Mesenchymal stem cell (in vitro differentiated cells and primary cell): ENCODE data around the gene EPO.
"Not testable (repeated sequence)": the region's sequence is repeated elsewhere in the genome, so short reads cannot be mapped to it uniquely, and the experiment has no call there.

ENCODE experiments used
- DNase-seq: peaks from one replicate; pipeline ENCODE4 v3.0.0-alpha.2; 2013
- H2AFZ ChIP-seq: one replicate; pipeline ENCODE4 v1.6.1; 2013; ENCODE audit warnings: low read depth, mild to moderate bottlenecking, control low read depth, inconsistent platforms, low read length, moderate library complexity
- H2AK5ac ChIP-seq: 2 replicates; pipeline ENCODE4 v1.6.1; 2013; ENCODE audit warnings: low read length, moderate library complexity, mild to moderate bottlenecking, inconsistent platforms; ENCODE audit not compliant: severe bottlenecking
- H2BK120ac ChIP-seq: one replicate; pipeline ENCODE4 v1.6.1; 2013; ENCODE audit warnings: low read depth, mild to moderate bottlenecking, inconsistent platforms, low read length, moderate library complexity
- H2BK12ac ChIP-seq, 2 experiments: one replicate each; pipeline ENCODE4 v1.6.1; 2013; ENCODE audit warnings: inconsistent platforms in 2 of 2, low read length in 2 of 2, mild to moderate bottlenecking in 2 of 2, moderate library complexity in 2 of 2, control low read depth in 1 of 2
- H2BK15ac ChIP-seq: one replicate; pipeline ENCODE4 v1.6.1; 2013; ENCODE audit warnings: mild to moderate bottlenecking, low read depth, inconsistent platforms; ENCODE audit not compliant: poor library complexity, severe bottlenecking
- H2BK5ac ChIP-seq: 2 replicates; pipeline ENCODE4 v1.6.1; 2013; ENCODE audit warnings: low read depth, mild to moderate bottlenecking, low read length, control low read depth, inconsistent platforms; ENCODE audit not compliant: poor library complexity, severe bottlenecking
- H3K14ac ChIP-seq, 2 experiments: one replicate each; pipeline ENCODE4 v1.6.1; 2013; ENCODE audit warnings: inconsistent platforms in 2 of 2, low read length in 2 of 2, control low read depth in 1 of 2, mild to moderate bottlenecking in 1 of 2, moderate library complexity in 1 of 2
- H3K18ac ChIP-seq, 2 experiments: one replicate each; pipeline ENCODE4 v1.6.1; 2013; ENCODE audit warnings: inconsistent platforms in 2 of 2, low read length in 2 of 2, control low read depth in 1 of 2, low read depth in 1 of 2, mild to moderate bottlenecking in 1 of 2
- H3K23ac ChIP-seq, 2 experiments: one replicate each; pipeline ENCODE4 v1.6.1; 2013; ENCODE audit warnings: inconsistent platforms in 2 of 2, low read length in 2 of 2, mild to moderate bottlenecking in 2 of 2, moderate library complexity in 2 of 2, control low read depth in 1 of 2
- H3K27ac ChIP-seq: 2 replicates; pipeline ENCODE4 v1.5.1; 2013; ENCODE audit warnings: mild to moderate bottlenecking, moderate library complexity, low read length, control low read depth, inconsistent platforms; ENCODE audit not compliant: poor library complexity, severe bottlenecking
- H3K27me3 ChIP-seq, 2 experiments: 2 replicates each; pipeline versions ENCODE4 v1.6.1 to v1.7.0; 2013; ENCODE audit warnings: low read length in 2 of 2, mild to moderate bottlenecking in 2 of 2, moderate library complexity in 2 of 2, control low read depth in 1 of 2, inconsistent platforms in 1 of 2; ENCODE audit not compliant: control insufficient read depth in 1 of 2, insufficient read depth in 1 of 2
- H3K36me3 ChIP-seq, 2 experiments: 2 replicates each; pipeline versions ENCODE4 v1.6.1 to v1.7.0; 2013; ENCODE audit warnings: low read length in 2 of 2, control low read depth in 1 of 2, inconsistent platforms in 1 of 2, low read depth in 1 of 2, mild to moderate bottlenecking in 1 of 2; ENCODE audit not compliant: insufficient read depth in 2 of 2, control insufficient read depth in 1 of 2
- H3K4ac ChIP-seq, 2 experiments: one replicate each; pipeline ENCODE4 v1.6.1; 2013; ENCODE audit warnings: inconsistent platforms in 2 of 2, low read length in 2 of 2, mild to moderate bottlenecking in 2 of 2, moderate library complexity in 2 of 2, control low read depth in 1 of 2, low read depth in 1 of 2
- H3K4me1 ChIP-seq: 2 replicates; pipeline ENCODE4 v1.6.1; 2013; ENCODE audit warnings: low read depth, low read length, control low read depth; ENCODE audit not compliant: control insufficient read depth, insufficient read depth
- H3K4me2 ChIP-seq: 2 replicates; pipeline ENCODE4 v1.6.1; 2013; ENCODE audit warnings: low read length, mild to moderate bottlenecking, inconsistent platforms; ENCODE audit not compliant: poor library complexity, severe bottlenecking
- H3K4me3 ChIP-seq, 2 experiments: 2 replicates each; pipeline versions ENCODE4 v1.5.1 to v1.7.0; 2013; ENCODE audit warnings: low read length in 2 of 2, mild to moderate bottlenecking in 2 of 2, control low read depth in 1 of 2, low read depth in 1 of 2; ENCODE audit not compliant: insufficient read depth in 1 of 2
- H3K79me1 ChIP-seq: replicated peaks from 2 replicates; pipeline ENCODE4 v1.6.1; 2013; ENCODE audit warnings: mild to moderate bottlenecking, control low read depth, low read length, inconsistent platforms; ENCODE audit not compliant: poor library complexity, severe bottlenecking
- H3K9ac ChIP-seq: 2 replicates; pipeline ENCODE4 v1.7.0; 2013; ENCODE audit warnings: mild to moderate bottlenecking, low read length, moderate library complexity
- H3K9me3 ChIP-seq: 2 replicates; pipeline ENCODE4 v1.7.0; 2013; ENCODE audit warnings: mild to moderate bottlenecking, low read length; ENCODE audit not compliant: control insufficient read depth
- H4K8ac ChIP-seq: one replicate; pipeline ENCODE4 v1.6.1; 2013; ENCODE audit warnings: inconsistent platforms, mild to moderate bottlenecking, low read length, moderate library complexity
- H4K91ac ChIP-seq: one replicate; pipeline ENCODE4 v1.6.1; 2013; ENCODE audit warnings: mild to moderate bottlenecking, low read length, inconsistent platforms
- WGBS: methylation state at CpG from one replicate; pipeline ENCODE4 v1.1.7; 2013; ENCODE audit warnings: mixed read lengths; 5-methylcytosine and 5-hydroxymethylcytosine counted together

The EPO gene

DNA sequence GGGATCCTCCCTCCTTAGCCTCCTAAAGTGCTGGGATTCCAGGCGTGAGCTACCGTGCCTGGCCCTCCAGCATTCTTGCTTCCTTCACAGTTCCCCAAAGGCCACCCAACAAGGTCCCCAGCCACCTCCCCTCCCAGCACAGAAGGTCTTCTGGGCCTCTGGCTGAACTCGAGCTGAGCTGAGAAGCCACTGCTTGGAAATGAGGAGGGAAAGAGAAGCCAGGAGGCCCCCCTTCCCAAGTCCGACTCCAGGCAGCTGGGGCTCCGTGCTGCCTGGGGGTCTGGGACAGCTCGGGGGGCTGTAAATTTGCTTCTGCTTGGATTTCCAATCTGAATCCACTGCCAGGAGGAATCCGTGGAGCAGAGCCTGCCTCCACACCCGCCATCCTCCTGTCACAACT is 5.5 kb upstream of the EPO start:
- H2BK15ac ChIP-seq, result no peak overlapping the region
- no peak overlapping the region for H3K4me2 ChIP-seq
- no peak overlapping the region for H2BK5ac ChIP-seq
- no peak overlapping the region for H3K23ac ChIP-seq
- H3K4ac ChIP-seq, result no peak overlapping the region
- no peak overlapping the region for H2AFZ ChIP-seq
- H2BK12ac ChIP-seq, result no peak overlapping the region
- H3K4me3 ChIP-seq, result no peak overlapping the region
- no peak overlapping the region for H3K9ac ChIP-seq
- no peak overlapping the region for H3K14ac ChIP-seq
- WGBS, result 76% methylated on average over 7 of the region's 8 CpGs
- no peak overlapping the region for H2AK5ac ChIP-seq
- no peak overlapping the region for H4K8ac ChIP-seq
- H3K36me3 ChIP-seq, result no peaks in the 10 kb centered on the region
- H3K4me1 ChIP-seq, result no peaks in the 10 kb centered on the region
- no peak overlapping the region for H4K91ac ChIP-seq
- H3K18ac ChIP-seq, result no peak overlapping the region
- no peak overlapping the region for H3K27ac ChIP-seq
- DNase-seq, result no peak
- H3K27me3 ChIP-seq, result peaks cover 9 to 17% of the 10 kb centered on the region in 2 experiments
- H3K9me3 ChIP-seq, result peaks cover 6% of the 10 kb centered on the region
- H2BK120ac ChIP-seq, result no peak overlapping the region
- H3K79me1 ChIP-seq, result no peaks in the 10 kb centered on the region

DNA sequence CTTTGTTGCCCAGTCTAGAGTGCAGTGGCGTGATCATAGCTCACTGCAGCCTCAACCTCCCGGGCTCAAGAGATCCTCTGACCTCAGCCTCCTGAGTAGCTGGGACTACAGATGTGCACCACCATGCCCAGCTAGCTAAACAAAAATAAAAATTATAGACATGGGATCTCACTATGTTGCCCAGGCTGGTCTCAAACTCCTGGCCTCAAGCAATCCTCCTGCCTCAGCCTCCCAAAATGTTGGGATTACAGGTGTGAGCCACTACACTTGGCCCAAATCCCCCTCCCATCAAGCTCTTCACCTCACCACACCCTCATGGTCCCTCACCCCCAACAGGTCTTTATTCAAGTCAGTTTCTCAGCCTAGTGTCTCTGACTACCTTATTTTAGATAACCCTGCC is 3.2 kb upstream of the EPO start:
- H2BK120ac ChIP-seq, H4K8ac ChIP-seq, H3K4me3 ChIP-seq, H4K91ac ChIP-seq, H3K14ac ChIP-seq, H2AK5ac ChIP-seq, H3K4ac ChIP-seq, H2AFZ ChIP-seq, DNase-seq, H3K27ac ChIP-seq, H3K9ac ChIP-seq, H2BK12ac ChIP-seq, H3K9me3 ChIP-seq, H3K23ac ChIP-seq, H3K79me1 ChIP-seq, H2BK5ac ChIP-seq, H3K4me2 ChIP-seq, H3K4me1 ChIP-seq, H3K36me3 ChIP-seq, H3K18ac ChIP-seq, H2BK15ac ChIP-seq: not testable (repeated sequence)
- peaks cover 27 to 39% of the 10 kb centered on the region in 2 experiments for H3K27me3 ChIP-seq
- WGBS, result 89% methylated on average over 2 of the region's 2 CpGs

DNA sequence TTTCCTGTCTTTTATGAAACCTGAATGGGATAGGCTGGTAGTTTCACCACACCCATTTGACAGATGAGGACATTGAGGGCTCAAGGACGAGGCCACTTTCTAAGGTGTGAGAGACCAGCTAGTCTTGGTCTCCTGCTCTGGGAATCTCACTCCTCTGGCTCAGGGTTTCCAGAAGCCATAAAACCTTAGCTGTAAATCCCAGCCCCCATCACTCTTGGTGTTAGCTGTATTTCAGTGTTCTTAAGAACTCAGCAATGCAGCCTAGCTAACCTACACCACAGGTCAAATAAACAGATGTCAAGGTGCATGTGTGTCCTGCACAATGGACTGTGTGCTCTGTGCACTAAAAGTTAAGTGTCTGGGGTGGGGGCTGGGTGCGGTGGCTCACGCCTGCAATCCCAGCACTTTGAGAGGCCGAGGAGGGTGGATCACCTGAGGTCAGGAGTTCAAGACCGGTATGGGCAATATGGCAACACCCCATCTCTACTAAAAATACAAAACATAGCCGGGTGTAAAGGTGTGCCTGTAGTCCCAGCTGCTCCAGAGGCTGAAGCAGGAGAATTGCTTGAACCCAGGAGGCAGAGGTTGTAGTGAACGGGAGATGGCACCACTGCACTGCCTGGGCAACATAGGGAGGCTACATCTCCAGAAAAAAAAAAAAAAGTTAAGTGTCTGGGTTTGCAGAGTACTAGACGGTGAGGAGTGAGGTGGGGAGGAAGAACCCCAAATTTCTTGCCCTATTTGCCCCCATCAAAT is 567 bp upstream of the EPO start:
- no peak overlapping the region for H2BK12ac ChIP-seq
- peaks cover 45 to 62% of the 10 kb centered on the region in 2 experiments for H3K27me3 ChIP-seq
- no peak overlapping the region for H3K14ac ChIP-seq
- peaks cover 8% of the 10 kb centered on the region for H3K4me1 ChIP-seq
- no peak overlapping the region for H3K4ac ChIP-seq
- no peak overlapping the region for H3K27ac ChIP-seq
- H3K4me2 ChIP-seq, result no peak overlapping the region
- 76% methylated on average over 6 of the region's 8 CpGs for WGBS
- H3K9me3 ChIP-seq, result peaks cover 6% of the 10 kb centered on the region
- no peak overlapping the region for H2AK5ac ChIP-seq
- no peak overlapping the region for H3K18ac ChIP-seq
- DNase-seq, result peak; percentile 32
- peaks cover 0 to 3% of the 10 kb centered on the region in 2 experiments for H3K36me3 ChIP-seq
- no peak overlapping the region for H3K23ac ChIP-seq
- no peaks in the 10 kb centered on the region for H3K79me1 ChIP-seq
- no peak overlapping the region for H4K8ac ChIP-seq
- H4K91ac ChIP-seq, result no peak overlapping the region
- H3K4me3 ChIP-seq, result peak overlapping the region in 1 of 2 experiments; percentile 62
- no peak overlapping the region for H2BK120ac ChIP-seq
- H3K9ac ChIP-seq, result no peak overlapping the region
- H2BK5ac ChIP-seq, result no peak overlapping the region
- no peak overlapping the region for H2BK15ac ChIP-seq
- H2AFZ ChIP-seq, result no peak overlapping the region

DNA sequence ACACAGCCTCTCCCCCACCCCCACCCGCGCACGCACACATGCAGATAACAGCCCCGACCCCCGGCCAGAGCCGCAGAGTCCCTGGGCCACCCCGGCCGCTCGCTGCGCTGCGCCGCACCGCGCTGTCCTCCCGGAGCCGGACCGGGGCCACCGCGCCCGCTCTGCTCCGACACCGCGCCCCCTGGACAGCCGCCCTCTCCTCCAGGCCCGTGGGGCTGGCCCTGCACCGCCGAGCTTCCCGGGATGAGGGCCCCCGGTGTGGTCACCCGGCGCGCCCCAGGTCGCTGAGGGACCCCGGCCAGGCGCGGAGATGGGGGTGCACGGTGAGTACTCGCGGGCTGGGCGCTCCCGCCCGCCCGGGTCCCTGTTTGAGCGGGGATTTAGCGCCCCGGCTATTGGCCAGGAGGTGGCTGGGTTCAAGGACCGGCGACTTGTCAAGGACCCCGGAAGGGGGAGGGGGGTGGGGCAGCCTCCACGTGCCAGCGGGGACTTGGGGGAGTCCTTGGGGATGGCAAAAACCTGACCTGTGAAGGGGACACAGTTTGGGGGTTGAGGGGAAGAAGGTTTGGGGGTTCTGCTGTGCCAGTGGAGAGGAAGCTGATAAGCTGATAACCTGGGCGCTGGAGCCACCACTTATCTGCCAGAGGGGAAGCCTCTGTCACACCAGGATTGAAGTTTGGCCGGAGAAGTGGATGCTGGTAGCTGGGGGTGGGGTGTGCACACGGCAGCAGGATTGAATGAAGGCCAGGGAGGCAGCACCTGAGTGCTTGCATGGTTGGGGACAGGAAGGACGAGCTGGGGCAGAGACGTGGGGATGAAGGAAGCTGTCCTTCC is 620 bp downstream of the EPO start:
- Histone ChIP-seq H2AFZ (no peak overlapping the region), H2BK5ac (no peak overlapping the region), H2BK12ac (no peak overlapping the region), H3K27me3 (peaks cover 45 to 55% of the 10 kb centered on the region in 2 experiments), H3K9me3 (peaks cover 6% of the 10 kb centered on the region), H2BK120ac (no peak overlapping the region), H3K4me3 (peak overlapping the region in 1 of 2 experiments; percentile 9), H3K79me1 (no peaks in the 10 kb centered on the region), H3K9ac (no peak overlapping the region), H3K4me1 (peaks cover 8% of the 10 kb centered on the region), H3K14ac (no peak overlapping the region), H3K36me3 (peaks cover 0 to 3% of the 10 kb centered on the region in 2 experiments), H3K23ac (peak overlapping the region in 1 of 2 experiments; percentile 79), H2AK5ac (no peak overlapping the region), H3K18ac (no peak overlapping the region), H2BK15ac (no peak overlapping the region), H3K4ac (no peak overlapping the region), H4K8ac (no peak overlapping the region), H3K4me2 (peak overlapping the region; percentile 6), H4K91ac (no peak overlapping the region), H3K27ac (no peak overlapping the region)
- no peak for DNase-seq
- 6% methylated on average over 52 of the region's 56 CpGs for WGBS
